Vagina (tissue), 2 donors: ENCODE data around the gene COL16A1. TPM values are rescaled to one million over a fixed set of nuclear protein-coding genes. Genes with fewer than 3 reads are reported as not detected.

ENCODE experiments used
- DNase-seq, 2 donors: peaks; one replicate each; pipeline ENCODE4 v3.0.0-alpha.2; 2017; ENCODE audit errors: extremely low spot score in 2 of 2
- H3K27ac ChIP-seq: fragments of 200-600 bp; sonication (generic); one replicate; pipeline ENCODE4 v1.5.1; 2019
- H3K27me3 ChIP-seq: fragments of 200-600 bp; sonication (generic); one replicate; pipeline ENCODE4 v1.5.1; 2019
- H3K36me3 ChIP-seq, 2 donors: fragments of 200-600 bp; sonication (generic); one replicate each; pipeline ENCODE4 v1.5.1; 2017 to 2019
- H3K4me1 ChIP-seq: fragments of 200-600 bp; sonication (generic); one replicate; pipeline ENCODE4 v1.5.1; 2019
- H3K4me3 ChIP-seq, 2 donors: fragments of 200-600 bp; sonication (generic); 1 replicate in 1 of 2; 2 replicates in 1 of 2; pipeline ENCODE4 v1.5.1; 2016 to 2019
- H3K9me3 ChIP-seq: fragments of 200-600 bp; sonication (generic); one replicate; pipeline ENCODE4 v1.5.1; 2019
- CTCF ChIP-seq, 3 experiments: fragments of 450-650 bp in 2 of 3; fragments of 200-600 bp in 1 of 3; sonication (generic) in 1 of 3; IDR thresholded peaks; one replicate each; pipeline ENCODE4 v1.5.1; 2017 to 2019; ENCODE audit warnings: antibody characterized with exemption in 3 of 3, mild to moderate bottlenecking in 2 of 3, moderate library complexity in 2 of 3
- POLR2A ChIP-seq, 2 donors: fragments of 450-650 bp; IDR thresholded peaks; one replicate each; pipeline ENCODE4 v1.6.1; 2017; ENCODE audit warnings: antibody characterized with exemption in 2 of 2, mild to moderate bottlenecking in 2 of 2, moderate library complexity in 2 of 2
- POLR2AphosphoS5 ChIP-seq, 2 donors: sonication (generic); formaldehyde crosslinking; IDR thresholded peaks; one replicate each; pipeline ENCODE4 v1.9.0; 2017; ENCODE audit warnings: antibody characterized with exemption in 2 of 2, mild to moderate bottlenecking in 2 of 2, low read depth in 1 of 2; ENCODE audit not compliant: insufficient read depth in 1 of 2
- intact Hi-C: fragments of 100-400 bp; cut with DNase I; formaldehyde crosslinking; loops from one replicate; pipeline ENCODE4 v1.15.1; 2023
- total RNA-seq: library from RNA; depleted of rRNA; stranded (reverse); fragments of >200 nt; gene quantifications from one replicate; pipeline ENCODE4 v1.2.3, GENCODE V29; 2016

The COL16A1 gene
- total RNA-seq, 1 donor from 2014 or later: 82.3 TPM

DNA sequence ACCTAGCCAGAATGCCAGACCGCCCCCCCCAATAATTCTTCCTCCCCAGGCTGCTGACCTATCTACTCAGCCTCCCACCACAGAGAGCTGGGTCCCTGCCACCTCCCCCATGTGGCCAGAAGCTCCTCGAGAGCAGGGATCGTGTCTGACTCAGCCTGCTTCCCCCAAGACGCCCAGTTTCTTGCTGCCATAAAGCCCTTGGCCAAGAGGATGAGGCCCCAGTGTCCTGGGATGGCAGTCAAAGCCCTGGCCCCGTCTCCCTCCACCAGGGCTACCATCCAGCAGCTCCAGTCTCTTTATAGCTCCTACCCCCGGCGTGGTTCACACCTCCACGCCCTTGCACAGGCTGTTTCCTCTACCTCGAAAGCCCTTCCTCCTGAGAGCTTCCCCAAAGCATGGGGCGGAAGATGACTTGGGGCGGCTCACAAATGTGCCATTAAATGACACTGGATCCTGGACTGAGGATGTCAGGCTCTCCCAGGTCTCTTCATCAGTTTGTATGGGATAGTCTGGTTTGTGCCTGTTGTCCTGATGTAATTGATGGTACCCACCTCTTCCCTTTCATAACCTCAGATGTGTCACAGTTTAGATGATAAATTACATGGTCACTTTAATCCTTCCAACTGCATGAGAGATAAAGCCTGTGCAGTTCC is 47.2 kb upstream of the COL16A1 start:
- Histone ChIP-seq H3K27ac (no peak overlapping the region), H3K9me3 (no peaks in the 10 kb centered on the region), H3K4me1 (peaks cover 10% of the 10 kb centered on the region), H3K4me3 (no peak overlapping the region), H3K36me3 (no peaks in the 10 kb centered on the region), H3K27me3 (no peaks in the 10 kb centered on the region)
- intact Hi-C loops: no loop called here
- no peak for DNase-seq
- TF ChIP-seq POLR2AphosphoS5 (IDR thresholded peaks at IDR 0.05; ENCODE audit: insufficient read depth in 1 of 2, low read depth in 1 of 2): no peak
- TF ChIP-seq CTCF (IDR thresholded peaks at IDR 0.05): no peak
- no peak for TF ChIP-seq POLR2A (IDR thresholded peaks at IDR 0.05)

GRCh38 chr1:31749785-31750735 is 46.2 kb upstream of the COL16A1 start:
- no peak for DNase-seq
- no peaks in the 10 kb centered on the region for H3K36me3 ChIP-seq
- H3K4me3 ChIP-seq: no peak overlapping the region
- H3K27ac ChIP-seq: no peak overlapping the region
- intact Hi-C loops: no loop called here
- no peaks in the 10 kb centered on the region for H3K9me3 ChIP-seq
- peaks cover 10% of the 10 kb centered on the region for H3K4me1 ChIP-seq
- no peaks in the 10 kb centered on the region for H3K27me3 ChIP-seq
- TF ChIP-seq CTCF (IDR thresholded peaks at IDR 0.05): no peak
- no peak for TF ChIP-seq POLR2A (IDR thresholded peaks at IDR 0.05)
- no peak for TF ChIP-seq POLR2AphosphoS5 (IDR thresholded peaks at IDR 0.05; ENCODE audit: insufficient read depth in 1 of 2, low read depth in 1 of 2)

DNA sequence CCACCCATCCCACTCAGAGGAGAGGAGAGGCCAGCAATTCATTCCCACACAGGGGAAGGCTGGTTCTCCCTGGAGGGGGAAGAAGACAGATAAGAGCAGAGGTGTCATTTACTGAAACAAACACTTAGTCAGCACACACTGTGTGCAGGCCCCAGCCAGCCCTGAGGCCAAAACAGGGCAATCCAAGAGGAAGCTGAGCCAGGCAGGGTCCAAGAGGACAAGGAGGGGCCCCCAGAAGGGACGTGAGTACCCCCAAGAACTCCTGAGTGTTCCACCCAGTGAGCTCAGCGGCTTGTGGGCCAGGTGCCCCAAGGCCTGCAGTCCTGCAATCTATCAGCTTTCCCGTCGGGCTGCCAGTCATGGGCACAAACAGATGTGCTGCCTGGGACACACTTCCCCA is 44.5 kb upstream of the COL16A1 start:
- H3K27ac ChIP-seq: no peak overlapping the region
- no peaks in the 10 kb centered on the region for H3K27me3 ChIP-seq
- no peak for DNase-seq
- no peak overlapping the region for H3K4me3 ChIP-seq
- intact Hi-C loops: no loop called here
- no peaks in the 10 kb centered on the region for H3K36me3 ChIP-seq
- H3K4me1 ChIP-seq: no peaks in the 10 kb centered on the region
- no peaks in the 10 kb centered on the region for H3K9me3 ChIP-seq
- TF ChIP-seq CTCF (IDR thresholded peaks at IDR 0.05): no peak
- no peak for TF ChIP-seq POLR2AphosphoS5 (IDR thresholded peaks at IDR 0.05; ENCODE audit: insufficient read depth in 1 of 2, low read depth in 1 of 2)
- no peak for TF ChIP-seq POLR2A (IDR thresholded peaks at IDR 0.05)

DNA sequence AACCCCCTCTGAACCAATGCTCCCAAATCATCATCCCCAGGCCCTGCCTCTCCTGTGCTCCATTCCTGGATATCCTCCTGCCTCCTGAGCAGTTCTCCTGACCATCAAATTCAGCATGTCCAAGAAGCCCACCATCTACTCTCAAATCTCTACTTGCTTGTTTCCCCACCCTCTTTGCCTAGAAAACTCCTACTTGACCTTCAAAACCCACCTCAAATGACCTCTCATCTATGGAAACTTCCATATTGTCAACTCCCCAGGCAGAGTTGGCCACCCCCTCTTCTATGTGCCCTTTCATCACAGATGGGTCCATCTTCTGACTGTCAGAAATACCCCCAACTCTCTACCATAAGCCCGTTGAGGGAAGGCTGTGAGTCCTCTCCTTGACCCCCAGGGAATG is 43.5 kb upstream of the COL16A1 start:
- Histone ChIP-seq H3K9me3 (no peaks in the 10 kb centered on the region), H3K27me3 (no peaks in the 10 kb centered on the region), H3K36me3 (no peaks in the 10 kb centered on the region), H3K4me3 (no peak overlapping the region), H3K27ac (no peak overlapping the region), H3K4me1 (no peaks in the 10 kb centered on the region)
- no peak for TF ChIP-seq CTCF (IDR thresholded peaks at IDR 0.05)
- TF ChIP-seq POLR2A (IDR thresholded peaks at IDR 0.05): no peak
- TF ChIP-seq POLR2AphosphoS5 (IDR thresholded peaks at IDR 0.05; ENCODE audit: insufficient read depth in 1 of 2, low read depth in 1 of 2): no peak
- DNase-seq: no peak
- intact Hi-C loops: no loop called here

DNA sequence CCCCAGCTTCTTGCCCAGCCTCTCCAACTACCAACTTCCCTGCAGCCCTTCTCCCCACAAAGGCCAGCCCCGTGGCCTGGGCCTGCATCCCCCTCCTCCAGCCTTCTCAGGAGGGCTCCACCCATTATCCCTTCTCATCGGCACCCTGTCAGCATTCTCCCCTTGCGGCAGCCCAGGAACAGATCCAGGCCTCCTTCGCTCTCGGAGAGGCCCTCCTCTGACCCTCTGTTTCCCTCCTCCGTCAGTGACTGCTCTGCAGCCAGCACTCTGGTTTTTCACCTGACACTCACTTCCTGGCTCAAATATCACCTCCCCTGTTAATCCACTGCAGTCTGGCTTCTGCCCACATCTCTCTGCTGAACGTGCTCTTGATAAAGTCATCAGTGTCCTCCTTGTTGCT is 42.9 kb upstream of the COL16A1 start:
- Histone ChIP-seq H3K4me1 (no peaks in the 10 kb centered on the region), H3K4me3 (no peak overlapping the region), H3K9me3 (no peaks in the 10 kb centered on the region), H3K36me3 (no peaks in the 10 kb centered on the region), H3K27me3 (no peaks in the 10 kb centered on the region), H3K27ac (no peak overlapping the region)
- no peak for DNase-seq
- intact Hi-C loops: no loop called here
- TF ChIP-seq POLR2A (IDR thresholded peaks at IDR 0.05): no peak
- no peak for TF ChIP-seq CTCF (IDR thresholded peaks at IDR 0.05)
- TF ChIP-seq POLR2AphosphoS5 (IDR thresholded peaks at IDR 0.05; ENCODE audit: insufficient read depth in 1 of 2, low read depth in 1 of 2): no peak
